Hematopoietic multipotent progenitor cell treated with erythropoietin and hydrocortisone succinate and interleukin-3 and kit ligand, for 6 days (in vitro differentiated cells): ENCODE measurements around the gene CREB3L4.
A peak's percentile ranks its signal among the peaks of the same experiment; 100 is the strongest.
"Not testable (repeated sequence)": the region's sequence is repeated elsewhere in the genome, so short reads cannot be mapped to it uniquely, and the experiment has no call there.

Experiments used
- DNase-seq: peaks from one replicate; pipeline ENCODE4 v3.0.0-alpha.2; 2015

CREB3L4 gene

GRCh38 chr1:153959454-153959853 lies 8.2 kb upstream of the CREB3L4 start:
- DNase-seq: peak; percentile 33

- no peak for DNase-seq
These were observed 7.5 kb upstream of the CREB3L4 start for GRCh38 chr1:153960206-153960605.

DNA sequence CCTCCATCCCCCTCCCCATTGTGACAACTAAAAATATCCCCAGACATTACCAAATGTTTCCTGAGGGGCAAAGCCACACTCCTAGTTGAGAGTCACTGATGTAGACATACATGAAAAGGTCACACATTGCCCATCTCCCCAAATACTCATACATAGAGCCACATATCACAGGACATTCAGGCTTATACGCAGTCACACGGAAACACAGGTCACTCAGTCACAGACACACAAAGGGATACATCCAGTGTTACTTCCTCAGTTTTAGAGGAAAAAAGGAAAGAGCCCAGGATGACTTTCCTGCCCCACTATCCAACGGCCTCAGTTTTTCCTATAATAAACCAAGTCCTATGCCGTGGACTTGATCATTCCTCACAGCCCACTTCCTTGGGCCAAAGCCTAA lies 6.3 kb upstream of the CREB3L4 start:
- DNase-seq: no peak

GRCh38 chr1:153962088-153963029 lies 5.3 kb upstream of the CREB3L4 start:
- DNase-seq: peak; percentile 40

- DNase-seq: peak; percentile 98
These were observed 4.5 kb upstream of the CREB3L4 start, which contains the start of gene SLC39A1 for GRCh38 chr1:153963030-153963849. TSS of gene SLC39A1 (minus strand) at chr1:153963537. CDS start at chr1:153962715, 822 bp downstream.

DNA sequence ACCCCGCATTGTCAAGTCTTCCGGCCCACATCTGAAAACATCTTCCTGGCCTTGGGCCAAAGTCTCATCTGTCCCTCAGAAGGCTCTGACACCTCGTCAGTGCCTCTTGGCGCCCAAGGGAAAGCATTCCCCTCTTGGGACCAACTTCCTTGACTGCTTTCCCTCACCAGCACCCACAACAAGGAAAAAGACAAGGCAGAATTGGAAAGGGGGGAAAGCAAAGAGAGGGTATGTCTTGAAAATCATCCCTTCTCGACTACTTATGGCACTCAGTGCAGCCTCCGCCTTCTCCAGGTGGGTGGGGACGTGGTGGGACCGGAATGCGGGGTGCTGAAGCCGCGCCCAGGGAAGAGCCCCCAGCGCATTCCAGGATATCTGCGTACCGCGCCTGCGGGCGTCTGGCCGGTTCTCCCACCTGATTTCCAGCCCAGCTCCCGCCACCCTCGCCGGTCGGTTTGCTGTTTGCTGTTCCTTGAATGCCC lies 3.8 kb upstream of the CREB3L4 start:
- peak; percentile 57 for DNase-seq

GRCh38 chr1:153968000-153968363 lies 280 bp downstream of the CREB3L4 start:
- DNase-seq: peak; percentile 59

DNA sequence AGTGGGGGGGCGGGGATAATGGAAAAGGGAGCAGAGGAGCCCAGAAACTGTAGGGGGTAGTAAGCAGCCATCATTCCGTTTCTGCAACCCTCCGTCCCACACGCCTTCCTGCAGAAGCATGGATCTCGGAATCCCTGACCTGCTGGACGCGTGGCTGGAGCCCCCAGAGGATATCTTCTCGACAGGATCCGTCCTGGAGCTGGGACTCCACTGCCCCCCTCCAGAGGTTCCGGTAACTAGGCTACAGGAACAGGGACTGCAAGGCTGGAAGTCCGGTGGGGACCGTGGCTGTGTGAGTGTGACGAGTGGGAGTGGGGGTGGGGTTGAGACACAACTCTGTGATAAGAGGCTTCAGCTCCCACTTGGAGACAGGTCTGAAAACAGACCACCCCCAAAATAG lies 706 bp downstream of the CREB3L4 start:
- DNase-seq: no peak

DNA sequence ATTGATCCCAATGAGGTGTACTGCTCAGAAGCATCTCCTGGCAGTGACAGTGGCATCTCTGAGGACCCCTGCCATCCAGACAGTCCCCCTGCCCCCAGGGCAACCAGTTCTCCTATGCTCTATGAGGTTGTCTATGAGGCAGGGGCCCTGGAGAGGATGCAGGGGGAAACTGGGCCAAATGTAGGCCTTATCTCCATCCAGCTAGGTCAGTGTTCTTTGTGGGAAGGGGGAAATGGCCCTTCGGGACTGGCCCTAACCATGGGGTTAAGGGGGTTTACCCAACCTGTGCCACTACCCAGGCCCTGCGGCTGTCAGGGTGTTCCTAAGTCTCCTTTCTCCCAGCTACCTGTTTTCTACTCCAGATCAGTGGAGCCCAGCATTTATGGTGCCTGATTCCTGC lies 1.3 kb downstream of the CREB3L4 start:
- no peak for DNase-seq

DNA sequence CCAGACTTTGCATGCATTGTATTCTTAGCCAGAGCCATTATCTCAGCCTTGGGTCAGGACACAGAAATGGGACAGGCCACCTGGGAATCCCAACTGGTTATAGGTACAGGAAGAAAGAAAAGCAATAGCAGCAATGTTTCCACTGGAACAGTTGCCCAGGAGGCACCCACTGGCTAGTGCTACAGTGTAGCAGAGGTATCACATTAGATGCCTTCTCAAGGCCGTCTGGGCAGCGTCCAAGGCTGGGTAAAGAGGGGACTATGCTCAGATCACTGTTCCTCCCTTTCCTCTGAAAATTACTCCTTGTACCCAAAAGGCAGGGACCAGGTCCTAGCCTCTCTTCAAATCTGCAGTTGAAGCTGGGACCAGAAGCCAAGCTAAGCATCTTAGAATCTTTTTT lies 2.6 kb downstream of the CREB3L4 start:
- DNase-seq: no peak

GRCh38 chr1:153973071-153973470 lies 5.4 kb downstream of the CREB3L4 start:
- DNase-seq: no peak

GRCh38 chr1:153973525-153973924 lies 5.8 kb downstream of the CREB3L4 start:
- DNase-seq: no peak

- no peak for DNase-seq
These were observed 9.1 kb downstream of the CREB3L4 start for GRCh38 chr1:153976819-153977249.

- DNase-seq: peak; percentile 96
These were observed 9.8 kb downstream of the CREB3L4 start, which contains the start of gene JTB for GRCh38 chr1:153977250-153978240. TSS of gene JTB (minus strand) at chr1:153977674. CDS start at chr1:153977252, 422 bp downstream.

DNA sequence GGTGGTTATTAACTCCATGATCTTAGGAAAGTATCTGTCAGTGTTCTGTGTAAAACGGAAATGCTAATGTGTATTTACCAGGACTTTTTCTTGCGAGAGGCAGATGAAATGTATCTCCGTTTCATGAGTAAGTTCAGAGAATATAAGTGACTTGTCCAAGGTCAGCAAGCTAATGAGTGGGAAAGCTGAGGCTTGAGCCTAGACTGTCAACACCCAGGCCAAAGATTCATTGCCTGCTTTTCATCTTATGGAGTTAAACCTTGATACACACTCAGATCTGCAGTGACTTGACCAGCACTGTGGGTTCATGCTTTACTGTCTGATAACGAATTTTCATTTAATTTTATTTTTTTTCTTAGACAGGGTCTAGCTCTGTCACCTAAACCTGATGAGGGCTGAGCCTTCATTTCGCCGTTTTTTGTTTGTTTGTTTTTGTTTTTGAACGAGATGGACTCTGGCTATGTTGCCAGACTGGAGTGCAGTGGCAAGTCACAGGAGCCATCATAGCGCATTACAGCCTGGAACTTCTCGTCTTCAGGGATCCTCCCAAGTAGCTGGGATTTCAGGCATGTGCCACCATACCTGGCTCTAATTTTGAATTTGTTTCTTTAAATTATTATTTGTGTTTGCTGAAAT lies 10.7 kb downstream of the CREB3L4 start:
- peak; percentile 38 for DNase-seq

GRCh38 chr1:153979091-153979490 lies 11.4 kb downstream of the CREB3L4 start:
- not testable (repeated sequence) for DNase-seq

DNA sequence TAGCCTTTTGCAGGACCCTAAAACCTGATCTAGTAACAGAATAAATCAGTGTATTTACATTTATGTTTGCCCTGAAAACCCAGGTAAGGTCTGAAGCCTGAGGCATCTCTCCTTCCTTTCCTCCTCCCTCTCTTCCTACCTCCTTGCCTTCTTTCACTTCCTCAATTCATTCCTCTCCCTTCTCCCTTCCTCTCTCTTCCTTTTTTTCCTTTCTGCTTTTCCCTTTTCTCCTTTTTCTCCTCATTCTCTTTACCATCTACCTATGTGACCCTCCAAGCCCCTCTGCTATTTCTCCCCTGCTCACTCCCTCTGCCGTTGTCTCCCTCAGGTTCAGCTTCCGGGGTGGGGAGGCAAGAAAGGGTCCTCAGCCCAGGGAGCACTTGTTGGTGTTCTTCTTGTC lies 14.0 kb downstream of the CREB3L4 start:
- not testable (repeated sequence) for DNase-seq

- peak; percentile 5 for DNase-seq
These were observed 16.6 kb downstream of the CREB3L4 start for GRCh38 chr1:153984123-153984894.

- DNase-seq: peak; percentile 56
These were observed 17.7 kb downstream of the CREB3L4 start for GRCh38 chr1:153985341-153985912.
